HTR-8/SVneo (cell line): ENCODE results near the gene OSBP2.

Experiments used
- DNase-seq: peaks from one replicate; pipeline ENCODE4 v3.0.0; 2011; ENCODE audit warnings: low spot score, mixed read lengths; ENCODE audit not compliant: insufficient read length
- FAIRE-seq: peaks from 2 replicates; lab custom pipeline; 2011; peaks lifted over from hg19 to GRCh38; lab: Jason Lieb, UNC

OSBP2 gene

GRCh38 chr22:30861688-30862552 is 167.2 kb downstream of the OSBP2 start:
- FAIRE-seq (no peak), DNase-seq (no peak)

GRCh38 chr22:30863081-30863833 is 168.6 kb downstream of the OSBP2 start:
- no peak for FAIRE-seq

GRCh38 chr22:30864441-30865420 is 170.1 kb downstream of the OSBP2 start:
- FAIRE-seq, result no peak

More at GRCh38 chr22:30863081-30863833, 168.6 kb downstream of the OSBP2 start:
- no peak for DNase-seq

GRCh38 chr22:30865656-30866055 is 171.0 kb downstream of the OSBP2 start:
- DNase-seq (no peak), FAIRE-seq (no peak)

More at GRCh38 chr22:30864441-30865420, 170.1 kb downstream of the OSBP2 start:
- DNase-seq, result no peak

- FAIRE-seq (no peak), DNase-seq (no peak)
Measured at GRCh38 chr22:30866216-30866615, 171.5 kb downstream of the OSBP2 start.

- FAIRE-seq, result no peak
- DNase-seq, result no peak
Measured at GRCh38 chr22:30866811-30867271, 172.2 kb downstream of the OSBP2 start.

GRCh38 chr22:30867746-30868662 is 173.3 kb downstream of the OSBP2 start:
- FAIRE-seq (no peak), DNase-seq (no peak)

- no peak for DNase-seq
- no peak for FAIRE-seq
Measured at GRCh38 chr22:30868663-30869385, 174.2 kb downstream of the OSBP2 start.

- FAIRE-seq (no peak), DNase-seq (no peak)
Measured at GRCh38 chr22:30869667-30870395, 175.2 kb downstream of the OSBP2 start.

- FAIRE-seq (no peak), DNase-seq (no peak)
Measured at GRCh38 chr22:30870451-30871345, 176.0 kb downstream of the OSBP2 start.

- FAIRE-seq, result no peak
- no peak for DNase-seq
Measured at GRCh38 chr22:30871391-30872284, 177.0 kb downstream of the OSBP2 start.

GRCh38 chr22:30872285-30873041 is 177.8 kb downstream of the OSBP2 start:
- no peak for DNase-seq
- no peak for FAIRE-seq

GRCh38 chr22:30873086-30873650 is 178.5 kb downstream of the OSBP2 start:
- DNase-seq (no peak), FAIRE-seq (no peak)

- DNase-seq, result no peak
- FAIRE-seq, result no peak
Measured at GRCh38 chr22:30873661-30874060, 179.0 kb downstream of the OSBP2 start.
